ENCODE measurements around the gene SALL3.

Gene SALL3

DNA sequence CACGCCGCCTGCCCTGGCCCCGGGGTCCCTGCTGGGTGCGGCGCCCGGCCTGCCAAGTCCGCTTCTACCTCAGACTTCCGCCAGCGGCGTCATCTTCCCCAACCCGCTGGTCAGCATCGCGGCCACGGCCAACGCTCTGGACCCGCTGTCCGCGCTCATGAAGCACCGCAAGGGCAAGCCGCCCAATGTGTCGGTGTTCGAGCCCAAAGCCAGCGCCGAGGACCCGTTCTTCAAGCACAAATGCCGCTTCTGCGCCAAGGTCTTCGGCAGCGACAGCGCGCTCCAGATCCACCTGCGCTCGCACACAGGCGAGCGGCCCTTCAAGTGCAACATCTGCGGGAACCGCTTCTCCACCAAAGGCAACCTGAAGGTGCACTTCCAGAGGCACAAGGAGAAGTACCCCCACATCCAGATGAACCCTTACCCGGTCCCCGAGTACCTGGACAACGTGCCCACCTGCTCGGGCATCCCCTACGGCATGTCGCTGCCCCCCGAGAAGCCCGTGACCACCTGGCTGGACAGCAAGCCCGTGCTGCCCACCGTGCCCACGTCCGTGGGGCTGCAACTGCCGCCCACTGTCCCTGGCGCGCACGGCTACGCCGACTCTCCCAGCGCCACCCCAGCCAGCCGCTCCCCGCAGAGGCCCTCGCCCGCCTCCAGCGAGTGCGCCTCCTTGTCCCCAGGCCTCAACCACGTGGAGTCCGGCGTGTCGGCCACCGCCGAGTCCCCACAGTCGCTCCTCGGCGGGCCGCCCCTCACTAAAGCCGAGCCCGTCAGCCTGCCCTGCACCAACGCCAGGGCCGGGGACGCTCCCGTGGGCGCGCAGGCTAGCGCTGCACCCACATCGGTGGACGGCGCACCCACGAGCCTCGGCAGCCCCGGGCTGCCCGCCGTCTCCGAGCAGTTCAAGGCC, 13.7 kb downstream of the SALL3 start:
- no peak overlapping the region for H3K27ac ChIP-seq (ENCODE audit: low read depth, low read length)
- no peak overlapping the region for H3K4me2 ChIP-seq (ENCODE audit: low read length)
- H3K23ac ChIP-seq (ENCODE audit: low read length): no peak overlapping the region
- no peak overlapping the region for H2AK5ac ChIP-seq (ENCODE audit: low read length)
- no peak overlapping the region for H2AFZ ChIP-seq (ENCODE audit: insufficient read depth, low read length, poor library complexity)
- peaks cover 0 to 2% of the 10 kb centered on the region in 2 experiments for H3K4me1 ChIP-seq (ENCODE audit: control insufficient read depth in 1 of 2, insufficient read depth in 2 of 2, low read length in 2 of 2)
- H3K9me3 ChIP-seq (ENCODE audit: insufficient read depth, low read depth, low read length): no peaks in the 10 kb centered on the region
- no peak overlapping the region for H3K14ac ChIP-seq (ENCODE audit: low read length)
- no peak overlapping the region for H3K9ac ChIP-seq (ENCODE audit: low read length)
- no peak overlapping the region for H4K12ac ChIP-seq (ENCODE audit: low read depth, low read length)
- no peaks in the 10 kb centered on the region for H3K27me3 ChIP-seq (ENCODE audit: insufficient read depth, low read length)
- no peak overlapping the region for H2BK120ac ChIP-seq (ENCODE audit: insufficient read depth, low read length, poor library complexity)
- no peak overlapping the region for H4K91ac ChIP-seq (ENCODE audit: low read depth, low read length)
- H4K8ac ChIP-seq (ENCODE audit: low read depth, low read length): no peak overlapping the region
- peaks cover 18 to 19% of the 10 kb centered on the region in 2 experiments for H3K36me3 ChIP-seq (ENCODE audit: control insufficient read depth in 1 of 2, insufficient read depth in 2 of 2, low read length in 2 of 2)
- H2BK12ac ChIP-seq (ENCODE audit: low read length): no peak overlapping the region
- H3K79me2 ChIP-seq (ENCODE audit: control insufficient read depth, insufficient read depth, low read length, poor library complexity): no peaks in the 10 kb centered on the region
- DNase-seq: no peak
- no peaks in the 10 kb centered on the region for H3K79me1 ChIP-seq (ENCODE audit: low read length)
- H3K4me3 ChIP-seq (ENCODE audit: low read depth, low read length): no peak overlapping the region
- H3K4ac ChIP-seq (ENCODE audit: low read depth, low read length): no peak overlapping the region
- H2BK5ac ChIP-seq (ENCODE audit: low read depth, low read length, poor library complexity): no peak overlapping the region
- WGBS (ENCODE audit: extremely low coverage, insufficient coverage, insufficient read length): no CpG with 5 or more reads among the region's 90 CpGs
- H3K18ac ChIP-seq (ENCODE audit: low read length): no peak overlapping the region

DNA sequence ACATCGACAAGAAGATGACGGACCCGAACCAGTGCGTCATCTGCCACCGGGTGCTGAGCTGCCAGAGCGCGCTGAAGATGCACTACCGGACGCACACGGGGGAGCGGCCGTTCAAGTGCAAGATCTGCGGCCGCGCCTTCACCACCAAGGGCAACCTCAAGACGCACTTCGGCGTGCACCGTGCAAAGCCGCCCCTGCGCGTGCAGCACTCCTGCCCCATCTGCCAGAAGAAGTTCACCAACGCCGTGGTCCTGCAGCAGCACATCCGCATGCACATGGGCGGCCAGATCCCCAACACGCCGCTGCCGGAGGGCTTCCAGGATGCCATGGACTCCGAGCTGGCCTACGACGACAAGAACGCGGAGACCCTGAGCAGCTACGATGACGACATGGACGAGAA, 14.4 kb downstream of the SALL3 start:
- no peak for DNase-seq
- H2BK120ac ChIP-seq (ENCODE audit: insufficient read depth, low read length, poor library complexity): no peak overlapping the region
- H4K8ac ChIP-seq (ENCODE audit: low read depth, low read length): no peak overlapping the region
- no peaks in the 10 kb centered on the region for H3K27me3 ChIP-seq (ENCODE audit: insufficient read depth, low read length)
- no peaks in the 10 kb centered on the region for H3K79me1 ChIP-seq (ENCODE audit: low read length)
- no CpG with 5 or more reads among the region's 37 CpGs for WGBS (ENCODE audit: extremely low coverage, insufficient coverage, insufficient read length)
- no peaks in the 10 kb centered on the region for H3K9me3 ChIP-seq (ENCODE audit: insufficient read depth, low read depth, low read length)
- H4K12ac ChIP-seq (ENCODE audit: low read depth, low read length): no peak overlapping the region
- no peak overlapping the region for H4K91ac ChIP-seq (ENCODE audit: low read depth, low read length)
- no peak overlapping the region for H3K27ac ChIP-seq (ENCODE audit: low read depth, low read length)
- no peak overlapping the region for H3K4me3 ChIP-seq (ENCODE audit: low read depth, low read length)
- no peaks in the 10 kb centered on the region for H3K79me2 ChIP-seq (ENCODE audit: control insufficient read depth, insufficient read depth, low read length, poor library complexity)
- H2AFZ ChIP-seq (ENCODE audit: insufficient read depth, low read length, poor library complexity): no peak overlapping the region
- no peak overlapping the region for H3K9ac ChIP-seq (ENCODE audit: low read length)
- H2AK5ac ChIP-seq (ENCODE audit: low read length): no peak overlapping the region
- no peak overlapping the region for H3K14ac ChIP-seq (ENCODE audit: low read length)
- H3K4me2 ChIP-seq (ENCODE audit: low read length): no peak overlapping the region
- no peak overlapping the region for H2BK5ac ChIP-seq (ENCODE audit: low read depth, low read length, poor library complexity)
- H3K18ac ChIP-seq (ENCODE audit: low read length): no peak overlapping the region
- H3K4me1 ChIP-seq (ENCODE audit: control insufficient read depth in 1 of 2, insufficient read depth in 2 of 2, low read length in 2 of 2): peaks cover 0 to 2% of the 10 kb centered on the region in 2 experiments
- peaks cover 18 to 19% of the 10 kb centered on the region in 2 experiments for H3K36me3 ChIP-seq (ENCODE audit: control insufficient read depth in 1 of 2, insufficient read depth in 2 of 2, low read length in 2 of 2)
- H3K4ac ChIP-seq (ENCODE audit: low read depth, low read length): no peak overlapping the region
- H2BK12ac ChIP-seq (ENCODE audit: low read length): no peak overlapping the region
- H3K23ac ChIP-seq (ENCODE audit: low read length): no peak overlapping the region

DNA sequence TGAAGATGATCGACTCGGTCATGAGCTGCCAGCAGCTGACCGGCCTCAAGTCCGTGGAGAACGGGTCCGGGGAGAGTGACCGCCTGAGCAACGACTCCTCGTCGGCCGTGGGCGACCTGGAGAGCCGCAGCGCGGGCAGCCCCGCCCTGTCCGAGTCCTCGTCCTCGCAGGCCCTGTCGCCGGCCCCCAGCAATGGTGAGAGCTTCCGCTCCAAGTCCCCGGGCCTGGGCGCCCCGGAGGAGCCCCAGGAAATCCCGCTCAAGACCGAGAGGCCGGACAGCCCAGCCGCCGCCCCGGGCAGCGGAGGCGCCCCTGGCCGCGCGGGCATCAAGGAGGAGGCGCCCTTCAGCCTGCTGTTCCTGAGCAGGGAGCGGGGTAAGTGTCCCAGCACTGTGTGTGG, 14.9 kb downstream of the SALL3 start:
- peaks cover 0 to 2% of the 10 kb centered on the region in 2 experiments for H3K4me1 ChIP-seq (ENCODE audit: control insufficient read depth in 1 of 2, insufficient read depth in 2 of 2, low read length in 2 of 2)
- H2AFZ ChIP-seq (ENCODE audit: insufficient read depth, low read length, poor library complexity): no peak overlapping the region
- H3K27ac ChIP-seq (ENCODE audit: low read depth, low read length): no peak overlapping the region
- no peak for DNase-seq
- H3K9ac ChIP-seq (ENCODE audit: low read length): no peak overlapping the region
- H4K12ac ChIP-seq (ENCODE audit: low read depth, low read length): no peak overlapping the region
- H2BK5ac ChIP-seq (ENCODE audit: low read depth, low read length, poor library complexity): no peak overlapping the region
- H4K8ac ChIP-seq (ENCODE audit: low read depth, low read length): no peak overlapping the region
- H3K79me2 ChIP-seq (ENCODE audit: control insufficient read depth, insufficient read depth, low read length, poor library complexity): no peaks in the 10 kb centered on the region
- no peaks in the 10 kb centered on the region for H3K79me1 ChIP-seq (ENCODE audit: low read length)
- H3K36me3 ChIP-seq (ENCODE audit: control insufficient read depth in 1 of 2, insufficient read depth in 2 of 2, low read length in 2 of 2): peaks cover 18 to 19% of the 10 kb centered on the region in 2 experiments
- no peak overlapping the region for H2BK12ac ChIP-seq (ENCODE audit: low read length)
- no peak overlapping the region for H2AK5ac ChIP-seq (ENCODE audit: low read length)
- no peak overlapping the region for H2BK120ac ChIP-seq (ENCODE audit: insufficient read depth, low read length, poor library complexity)
- H3K4me3 ChIP-seq (ENCODE audit: low read depth, low read length): no peak overlapping the region
- no CpG with 5 or more reads among the region's 38 CpGs for WGBS (ENCODE audit: extremely low coverage, insufficient coverage, insufficient read length)
- no peak overlapping the region for H4K91ac ChIP-seq (ENCODE audit: low read depth, low read length)
- H3K23ac ChIP-seq (ENCODE audit: low read length): no peak overlapping the region
- no peaks in the 10 kb centered on the region for H3K9me3 ChIP-seq (ENCODE audit: insufficient read depth, low read depth, low read length)
- H3K4ac ChIP-seq (ENCODE audit: low read depth, low read length): no peak overlapping the region
- H3K27me3 ChIP-seq (ENCODE audit: insufficient read depth, low read length): no peaks in the 10 kb centered on the region
- H3K14ac ChIP-seq (ENCODE audit: low read length): no peak overlapping the region
- no peak overlapping the region for H3K4me2 ChIP-seq (ENCODE audit: low read length)
- no peak overlapping the region for H3K18ac ChIP-seq (ENCODE audit: low read length)

DNA sequence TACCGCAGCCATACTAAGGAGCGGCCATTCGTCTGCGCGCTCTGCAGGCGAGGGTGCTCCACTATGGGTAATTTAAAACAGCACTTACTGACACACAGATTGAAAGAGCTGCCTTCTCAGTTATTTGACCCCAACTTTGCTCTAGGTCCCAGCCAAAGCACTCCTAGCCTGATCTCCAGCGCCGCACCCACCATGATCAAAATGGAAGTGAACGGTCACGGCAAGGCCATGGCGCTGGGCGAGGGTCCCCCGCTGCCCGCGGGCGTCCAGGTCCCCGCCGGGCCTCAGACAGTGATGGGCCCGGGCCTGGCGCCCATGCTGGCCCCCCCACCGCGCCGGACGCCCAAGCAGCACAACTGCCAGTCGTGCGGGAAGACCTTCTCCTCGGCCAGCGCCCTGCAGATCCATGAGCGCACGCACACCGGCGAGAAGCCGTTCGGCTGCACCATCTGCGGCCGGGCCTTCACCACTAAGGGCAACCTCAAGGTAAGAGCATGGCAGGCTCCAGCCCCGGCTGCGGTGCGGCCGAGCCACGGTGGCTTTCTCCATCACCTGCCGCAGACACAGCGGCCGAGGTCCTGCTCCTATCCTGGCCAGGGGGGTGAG, 15.5 kb downstream of the SALL3 start:
- no CpG with 5 or more reads among the region's 44 CpGs for WGBS (ENCODE audit: extremely low coverage, insufficient coverage, insufficient read length)
- Histone ChIP-seq H3K23ac (ENCODE audit: low read length) (no peak overlapping the region), H3K18ac (ENCODE audit: low read length) (no peak overlapping the region), H3K27me3 (ENCODE audit: insufficient read depth, low read length) (no peaks in the 10 kb centered on the region), H2BK12ac (ENCODE audit: low read length) (no peak overlapping the region), H3K14ac (ENCODE audit: low read length) (no peak overlapping the region), H3K4me3 (ENCODE audit: low read depth, low read length) (no peak overlapping the region), H4K91ac (ENCODE audit: low read depth, low read length) (no peak overlapping the region), H3K9me3 (ENCODE audit: insufficient read depth, low read depth, low read length) (no peaks in the 10 kb centered on the region), H2AK5ac (ENCODE audit: low read length) (no peak overlapping the region), H4K8ac (ENCODE audit: low read depth, low read length) (no peak overlapping the region), H3K4ac (ENCODE audit: low read depth, low read length) (no peak overlapping the region), H2BK120ac (ENCODE audit: insufficient read depth, low read length, poor library complexity) (no peak overlapping the region), H3K4me2 (ENCODE audit: low read length) (no peak overlapping the region), H3K36me3 (ENCODE audit: control insufficient read depth in 1 of 2, insufficient read depth in 2 of 2, low read length in 2 of 2) (peaks cover 18 to 19% of the 10 kb centered on the region in 2 experiments), H4K12ac (ENCODE audit: low read depth, low read length) (no peak overlapping the region), H2BK5ac (ENCODE audit: low read depth, low read length, poor library complexity) (no peak overlapping the region), H2AFZ (ENCODE audit: insufficient read depth, low read length, poor library complexity) (no peak overlapping the region), H3K79me1 (ENCODE audit: low read length) (no peaks in the 10 kb centered on the region), H3K27ac (ENCODE audit: low read depth, low read length) (no peak overlapping the region), H3K4me1 (ENCODE audit: control insufficient read depth in 1 of 2, insufficient read depth in 2 of 2, low read length in 2 of 2) (peaks cover 0 to 2% of the 10 kb centered on the region in 2 experiments), H3K9ac (ENCODE audit: low read length) (no peak overlapping the region), H3K79me2 (ENCODE audit: control insufficient read depth, insufficient read depth, low read length, poor library complexity) (no peaks in the 10 kb centered on the region)
- no peak for DNase-seq

All from trophoblast cell (in vitro differentiated cells and primary cell).